SH-SY5Y (cell line): Measurements from ENCODE around the gene PTPRD.

Experiments used
- GATA2 ChIP-seq: IDR thresholded peaks from 2 replicates; pipeline ENCODE4 v1.6.1; 2011; ENCODE audit warnings: mild to moderate bottlenecking, low read depth, low read length
- GATA3 ChIP-seq: IDR thresholded peaks from 2 replicates; pipeline ENCODE4 v1.6.1; 2011; ENCODE audit warnings: low read depth, mild to moderate bottlenecking, low read length, moderate library complexity

DNA sequence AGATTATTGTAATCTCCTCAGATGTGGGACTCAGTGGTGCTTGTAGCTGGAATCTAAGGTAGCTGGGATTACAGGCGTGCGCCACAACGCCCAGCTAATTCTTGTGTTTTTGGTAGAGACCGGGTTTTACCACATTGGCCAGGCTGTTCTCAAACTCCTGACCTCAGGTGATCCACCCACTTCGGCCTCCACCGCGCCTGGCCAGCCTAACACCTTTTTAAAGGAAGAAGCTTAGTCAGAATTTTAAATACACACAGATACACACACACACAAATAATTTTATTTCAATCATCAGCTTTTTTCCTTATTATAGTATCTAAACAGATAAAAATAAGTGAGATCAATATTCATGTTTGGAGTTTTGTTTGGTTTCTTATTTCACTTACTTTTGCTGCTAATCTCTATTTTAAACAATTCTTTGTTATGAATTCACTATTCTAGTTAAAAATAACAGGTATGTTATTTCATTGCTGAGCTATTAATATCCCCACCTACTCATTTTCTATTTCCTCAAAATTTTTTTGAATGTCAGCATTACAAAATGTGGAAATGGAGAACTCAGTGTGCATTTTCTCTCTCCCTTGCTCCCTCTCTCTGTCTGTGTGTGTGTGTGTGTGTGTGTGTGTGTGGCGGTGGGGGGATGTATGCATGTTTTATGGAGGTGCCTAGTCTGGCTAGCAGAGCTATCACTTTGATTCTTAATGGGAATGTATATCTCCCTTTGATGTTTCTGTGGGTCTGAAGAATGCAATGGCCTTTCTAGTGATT lies 1852.6 kb downstream of the PTPRD start:
- TF ChIP-seq GATA2 = no peak
- no peak for TF ChIP-seq GATA3
